Stimulated activated CD8-positive, alpha-beta memory T cell treated with anti-CD3 and anti-CD28 coated beads, Interleukin-4, amount 100 ng/mL, for 4 hours (primary cell): ENCODE measurements around the gene SUSD4.

Experiments
- DNase-seq, 2 donors: peaks; one replicate each; pipeline ENCODE4 v3.0.0-alpha.2; 2020; ENCODE audit warnings: low read depth in 2 of 2, low spot score in 1 of 2

The SUSD4 gene

DNA sequence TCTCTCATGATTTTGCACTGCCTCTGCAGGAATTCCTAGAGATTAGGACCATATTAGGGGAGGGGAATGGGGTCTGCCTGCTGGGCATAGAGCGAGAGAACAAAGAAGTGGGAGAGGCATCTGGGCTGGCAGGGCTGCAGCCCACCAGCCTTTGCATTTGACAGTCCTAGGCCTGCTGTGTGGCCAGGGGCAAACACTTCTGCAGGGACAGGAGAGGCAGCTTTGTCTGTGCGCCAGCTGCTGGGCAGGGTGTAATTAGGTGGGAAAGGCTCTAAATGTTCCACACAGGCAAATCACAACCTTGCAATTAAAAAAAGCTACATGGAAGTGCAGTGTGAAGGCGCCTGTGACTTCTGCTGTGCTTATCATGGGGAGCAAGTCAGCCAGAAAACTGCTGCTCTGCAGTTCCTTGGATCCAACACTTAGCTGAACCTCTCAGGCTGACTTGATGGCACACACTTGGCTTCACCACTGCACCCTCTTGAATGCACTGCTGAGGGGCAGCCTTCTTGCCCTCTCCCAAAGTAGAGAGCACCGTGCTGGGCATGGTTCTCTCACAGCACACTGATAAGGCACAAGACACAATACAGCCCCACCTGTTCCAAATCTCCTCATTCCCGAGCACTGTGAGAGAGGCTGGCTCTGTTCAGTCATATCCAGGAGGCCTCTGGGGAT lies 147.3 kb downstream of the SUSD4 start:
- DNase-seq, result no peak

DNA sequence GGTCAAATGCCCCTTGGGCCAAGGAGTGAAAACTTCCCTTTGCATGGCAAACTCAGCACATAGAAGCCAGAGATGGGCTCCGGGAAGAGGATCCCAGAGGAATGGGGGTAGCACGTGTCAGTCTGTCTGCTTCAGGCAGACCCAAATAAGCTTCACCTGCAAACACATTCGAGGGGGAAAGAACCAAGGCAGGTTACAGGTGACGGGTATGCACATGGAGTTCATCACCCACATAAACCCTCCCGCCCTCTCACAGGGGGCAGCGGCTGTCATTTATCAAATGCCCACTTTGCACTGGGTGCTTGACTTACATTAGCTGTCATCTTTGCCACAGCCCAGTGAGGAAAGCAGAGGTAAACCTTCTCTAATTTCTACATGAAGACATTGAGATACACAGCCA lies 147.9 kb downstream of the SUSD4 start:
- no peak for DNase-seq

- DNase-seq, result no peak
Measured at GRCh38 chr1:223215026-223215425, 148.9 kb downstream of the SUSD4 start.

DNA sequence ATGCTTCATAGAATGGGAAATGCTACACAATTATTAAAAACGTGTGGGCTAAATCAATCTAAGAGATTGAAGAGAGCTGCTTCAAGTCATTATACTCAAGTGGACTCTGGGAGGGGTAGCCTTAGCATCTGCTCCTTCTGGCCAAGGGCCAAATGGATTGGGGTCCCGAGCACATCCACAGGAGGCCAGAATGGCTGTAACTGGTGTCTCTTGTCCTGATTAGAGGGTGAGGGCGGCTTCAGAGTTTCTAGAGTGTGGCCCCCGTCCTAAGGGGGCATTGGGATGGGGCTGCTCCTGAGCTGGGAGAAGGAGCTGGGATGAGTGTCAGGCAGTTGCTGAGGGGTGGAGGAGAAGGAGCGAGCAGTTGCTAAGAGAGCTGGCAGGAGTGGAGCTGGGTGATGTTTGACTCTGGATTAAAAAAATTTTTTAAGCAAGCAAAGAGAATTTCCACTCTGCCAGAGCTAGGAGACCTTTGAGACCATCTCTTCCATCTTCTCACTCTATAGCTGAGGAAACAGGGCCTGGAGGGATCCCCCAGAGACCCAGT lies 149.6 kb downstream of the SUSD4 start:
- DNase-seq, result no peak

GRCh38 chr1:223212441-223212840 lies 151.5 kb downstream of the SUSD4 start:
- DNase-seq, result no peak

DNA sequence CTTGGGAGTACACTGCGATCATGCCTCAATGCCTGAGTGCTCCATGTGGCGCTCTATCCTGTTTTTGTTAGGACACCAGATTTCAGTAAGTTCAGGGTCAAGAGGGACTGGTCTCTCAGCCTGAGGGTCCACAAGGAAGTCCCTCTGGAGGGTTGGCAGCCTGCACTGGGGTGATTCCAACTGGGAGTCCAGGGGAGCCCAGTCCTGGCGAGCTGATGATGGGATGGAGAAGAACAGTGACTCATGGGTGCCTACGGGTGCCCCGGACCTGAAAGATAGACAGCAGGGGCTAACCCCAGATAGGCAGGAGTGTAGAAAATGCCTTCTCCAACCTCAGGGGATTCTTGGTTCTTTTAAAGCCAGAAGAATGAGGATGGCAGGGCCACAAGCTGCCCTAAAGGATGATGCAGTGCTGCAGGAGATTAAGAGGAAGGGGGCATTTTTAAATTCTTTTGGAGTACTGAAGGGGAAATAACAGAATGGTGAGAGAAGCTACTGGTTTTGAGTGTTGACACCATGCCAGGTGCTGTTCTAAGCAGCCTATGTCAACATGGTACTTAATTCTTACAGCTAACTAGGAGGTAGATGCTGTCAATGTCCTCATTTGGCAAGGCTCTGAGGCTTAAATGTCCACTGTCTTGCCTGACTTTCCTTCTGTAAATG lies 152.5 kb downstream of the SUSD4 start:
- no peak for DNase-seq

GRCh38 chr1:223210788-223211120 lies 153.2 kb downstream of the SUSD4 start:
- no peak for DNase-seq

- DNase-seq, result no peak
Measured at GRCh38 chr1:223209992-223210787, 153.8 kb downstream of the SUSD4 start.

DNA sequence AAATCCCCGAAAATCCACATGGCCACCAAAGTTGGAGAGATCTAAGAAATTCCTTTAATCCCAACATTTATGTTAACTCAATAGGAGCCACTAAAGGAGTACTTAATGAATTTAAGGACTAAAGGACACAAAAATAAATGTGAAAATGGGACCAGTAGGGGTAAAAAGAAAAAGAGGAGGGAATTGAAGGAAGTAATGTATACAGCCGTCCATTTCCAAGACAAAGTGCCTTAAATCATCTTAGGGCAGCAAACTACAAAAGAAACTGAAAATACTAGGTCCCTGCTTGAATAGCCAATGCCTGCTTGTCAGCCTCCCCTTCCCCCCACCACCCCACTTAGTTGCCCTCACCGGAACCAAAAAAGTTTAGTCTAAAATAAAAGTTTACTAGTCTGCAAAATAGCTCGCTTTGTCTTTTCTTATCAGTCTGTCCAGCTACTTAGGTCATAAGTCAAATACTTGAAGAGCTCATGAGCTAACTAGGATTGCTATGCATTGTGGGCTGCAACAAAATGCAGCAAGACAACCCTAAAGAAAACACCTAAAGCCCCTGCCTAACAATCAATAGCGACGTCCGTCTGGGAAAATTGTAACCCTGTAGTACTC lies 154.6 kb downstream of the SUSD4 start:
- no peak for DNase-seq

DNA sequence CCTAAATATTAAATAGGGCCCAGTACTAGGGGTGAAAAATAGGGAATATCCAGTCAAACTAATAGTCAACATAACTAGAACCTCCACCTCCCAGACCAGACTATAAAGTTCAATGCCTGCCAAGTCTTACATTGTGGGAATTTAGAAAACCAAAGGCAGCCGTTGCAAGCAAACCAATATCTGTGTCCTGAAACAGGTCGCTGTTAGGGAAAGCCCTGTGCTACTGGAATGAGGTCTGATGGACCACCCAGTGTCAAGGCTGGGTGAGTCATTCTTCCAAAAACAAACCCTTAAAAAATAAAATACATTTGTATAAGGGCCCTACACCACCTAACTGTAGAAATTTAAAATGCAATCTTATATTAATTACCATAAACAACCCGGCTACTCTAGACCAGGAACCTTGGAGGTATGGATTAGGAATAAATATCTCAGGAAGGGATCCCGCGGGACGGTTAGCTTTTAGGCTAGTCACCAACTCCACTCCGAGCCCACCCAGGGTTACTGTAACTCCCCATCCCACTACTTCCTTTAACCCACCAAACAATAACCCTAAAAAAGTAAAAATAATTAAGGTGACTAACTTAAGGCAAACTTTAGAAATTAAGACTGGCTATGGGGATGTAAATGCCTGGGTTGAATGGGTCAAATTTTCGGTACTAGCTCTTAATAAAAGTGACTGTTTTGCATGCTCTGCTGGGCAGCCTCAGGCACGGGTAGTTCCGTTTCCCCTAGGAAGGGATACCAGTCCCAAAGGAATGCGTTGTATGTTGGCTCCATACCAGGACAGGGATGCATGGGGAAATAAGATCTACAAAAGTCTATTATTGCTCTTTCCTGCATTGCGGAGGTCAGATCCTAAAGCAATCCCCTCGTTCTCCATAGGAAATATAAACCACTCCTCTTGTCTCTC lies 155.6 kb downstream of the SUSD4 start:
- no peak for DNase-seq

GRCh38 chr1:223207293-223208066 lies 156.5 kb downstream of the SUSD4 start:
- DNase-seq, result no peak

GRCh38 chr1:223204424-223204823 lies 159.6 kb downstream of the SUSD4 start:
- DNase-seq, result no peak

DNA sequence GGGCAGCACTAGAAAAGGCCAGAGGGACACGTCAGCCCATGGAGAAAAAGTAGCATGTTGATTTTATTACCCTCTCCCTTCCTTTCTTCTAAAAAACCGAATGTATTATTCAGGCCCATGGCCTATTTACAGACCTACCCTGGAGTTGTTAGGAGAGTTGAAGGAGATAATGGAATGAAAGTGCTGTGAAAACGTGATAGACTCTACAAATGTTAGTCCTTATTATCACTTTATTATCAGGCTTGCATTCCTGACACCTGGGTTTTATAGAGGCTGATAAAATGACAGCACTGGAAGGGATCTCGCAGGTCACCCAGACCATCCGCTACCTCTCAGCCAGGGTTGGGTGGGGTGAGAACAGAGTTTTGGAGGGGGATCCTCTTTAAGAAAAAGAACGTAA lies 160.3 kb downstream of the SUSD4 start:
- no peak for DNase-seq

- no peak for DNase-seq
Measured at GRCh38 chr1:223203034-223203408, 161.0 kb downstream of the SUSD4 start.

DNA sequence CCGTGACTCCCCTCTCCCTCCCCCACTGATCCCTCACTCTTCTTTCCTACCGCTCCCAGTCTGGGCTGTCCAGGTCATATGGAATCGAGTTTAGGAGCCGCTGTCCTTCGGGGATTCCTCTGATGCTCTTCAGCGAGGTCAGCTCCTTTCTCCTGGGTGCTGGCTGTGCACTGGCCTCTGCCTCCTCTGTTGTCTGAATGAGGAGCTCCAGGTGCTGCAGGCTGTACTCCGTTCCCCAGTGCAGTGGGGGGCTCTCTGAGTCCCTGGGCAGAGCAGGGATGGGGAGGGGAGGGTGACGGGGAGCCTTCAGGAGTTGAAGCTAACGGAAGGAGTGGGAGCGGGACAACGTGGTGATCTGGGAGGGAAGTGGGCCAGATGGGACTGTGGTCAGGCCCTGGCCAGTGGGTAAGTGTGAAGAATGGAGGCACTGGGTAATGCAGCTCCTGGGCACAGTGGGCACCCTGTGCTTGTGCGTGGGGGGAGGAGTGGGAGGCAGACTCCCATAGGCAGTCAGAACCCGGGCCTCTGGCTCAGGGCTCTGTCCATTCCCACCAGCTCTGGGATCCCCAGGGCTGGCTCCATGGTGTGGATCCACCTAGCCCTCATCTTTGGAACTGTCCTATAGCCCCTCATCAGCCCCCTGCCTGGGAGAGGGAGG lies 161.5 kb downstream of the SUSD4 start:
- no peak for DNase-seq

- DNase-seq, result no peak
Measured at GRCh38 chr1:223201967-223202366, 162.0 kb downstream of the SUSD4 start.

GRCh38 chr1:223200903-223201302 lies 163.1 kb downstream of the SUSD4 start:
- DNase-seq, result no peak

GRCh38 chr1:223199094-223199647 lies 164.8 kb downstream of the SUSD4 start:
- DNase-seq, result no peak

DNA sequence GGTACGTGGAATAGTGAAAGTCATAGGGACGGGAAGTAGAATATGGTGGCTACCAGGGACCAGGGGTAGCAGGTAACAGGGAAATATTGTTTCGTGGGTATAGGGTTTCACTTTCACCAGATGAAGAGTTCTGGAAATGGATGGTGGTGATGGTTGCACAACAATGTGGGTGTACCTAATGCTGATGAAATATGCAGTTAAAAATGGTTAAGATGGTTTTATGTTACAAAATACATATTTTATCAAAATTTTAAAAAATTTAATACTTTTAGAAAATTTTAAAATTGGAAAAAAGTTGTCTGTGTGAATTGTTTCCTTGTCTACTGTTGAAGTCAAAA lies 165.4 kb downstream of the SUSD4 start:
- DNase-seq, result no peak
